Raji (cell line): ENCODE measurements around the gene CLSTN2.

Experiments
- POLR2A ChIP-seq: IDR thresholded peaks from 2 replicates; pipeline ENCODE4 v1.6.1; 2011; ENCODE audit warnings: low read depth, low read length, control low read depth; ENCODE audit not compliant: insufficient read depth

CLSTN2 gene

DNA sequence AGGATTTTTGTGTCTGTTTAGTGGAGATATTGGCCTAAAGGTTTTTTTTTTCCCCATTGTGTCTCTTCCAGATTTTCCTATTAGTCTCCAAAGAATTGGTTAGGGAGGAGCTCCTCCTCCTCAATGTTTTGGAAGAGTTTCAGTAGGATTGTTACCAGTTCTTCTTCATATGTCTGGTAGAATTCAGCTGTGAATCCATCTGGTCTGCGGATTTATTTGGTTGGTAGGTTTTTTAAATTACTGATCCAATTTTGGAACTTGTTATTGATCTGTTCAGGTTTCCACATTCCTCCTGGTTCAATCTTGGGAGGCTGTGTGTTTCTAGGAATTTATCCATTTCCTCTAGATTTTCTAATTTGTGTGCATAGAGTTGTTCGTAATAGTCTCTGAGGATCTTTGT, 222.2 kb downstream of the CLSTN2 start:
- no peak for TF ChIP-seq POLR2A

DNA sequence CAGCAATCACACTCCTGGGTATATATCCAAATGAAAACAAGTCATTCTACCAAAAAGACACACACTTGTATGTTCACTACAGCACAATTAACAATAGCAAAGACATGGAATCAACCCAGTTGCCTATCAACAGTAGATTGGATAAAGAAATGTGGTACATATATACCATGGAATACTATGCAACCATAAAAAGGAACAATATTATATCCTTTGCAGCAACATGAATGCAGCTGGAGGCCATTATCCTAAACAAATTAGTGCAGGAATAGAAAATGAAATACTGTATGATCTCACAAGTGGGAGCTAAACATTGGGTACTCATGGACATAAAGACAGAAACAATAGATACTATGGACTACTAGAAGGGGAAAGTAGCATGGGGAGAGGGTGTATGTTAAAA, 224.7 kb downstream of the CLSTN2 start:
- no peak for TF ChIP-seq POLR2A

- no peak for TF ChIP-seq POLR2A
Observed at GRCh38 chr3:140160553-140160952, 225.6 kb downstream of the CLSTN2 start.

- TF ChIP-seq POLR2A: no peak
Observed at GRCh38 chr3:140162551-140162950, 227.6 kb downstream of the CLSTN2 start.

DNA sequence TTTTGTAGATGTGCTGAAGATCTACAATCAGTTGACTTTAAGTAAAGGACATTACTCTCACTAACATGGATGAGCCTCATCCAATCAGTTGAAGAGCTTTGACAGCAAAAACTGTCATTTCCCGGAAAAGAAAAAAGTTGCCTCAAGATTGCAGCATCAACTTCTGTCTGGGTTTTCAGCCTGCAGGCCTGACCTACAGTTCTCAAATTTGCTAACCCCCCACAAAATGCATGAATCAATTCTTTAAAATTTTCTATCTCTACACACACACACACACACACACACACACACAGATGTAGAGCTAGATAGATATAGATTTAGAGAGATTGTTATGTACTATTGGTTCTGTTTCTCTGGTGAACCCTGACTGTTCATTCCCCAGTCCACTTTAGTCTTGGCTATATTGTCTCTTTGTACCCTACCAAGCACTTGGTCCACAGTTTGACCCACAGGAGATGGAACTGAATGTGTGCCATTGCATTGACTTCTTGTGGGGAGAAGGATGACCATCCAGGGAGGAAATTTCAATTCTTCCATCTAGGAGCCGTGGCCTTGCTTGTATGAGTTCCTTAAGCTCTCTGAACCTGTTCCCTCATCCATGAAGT, 228.3 kb downstream of the CLSTN2 start:
- no peak for TF ChIP-seq POLR2A

GRCh38 chr3:140164156-140164555, 229.2 kb downstream of the CLSTN2 start:
- TF ChIP-seq POLR2A: no peak

GRCh38 chr3:140164922-140165590, 230.1 kb downstream of the CLSTN2 start:
- no peak for TF ChIP-seq POLR2A

DNA sequence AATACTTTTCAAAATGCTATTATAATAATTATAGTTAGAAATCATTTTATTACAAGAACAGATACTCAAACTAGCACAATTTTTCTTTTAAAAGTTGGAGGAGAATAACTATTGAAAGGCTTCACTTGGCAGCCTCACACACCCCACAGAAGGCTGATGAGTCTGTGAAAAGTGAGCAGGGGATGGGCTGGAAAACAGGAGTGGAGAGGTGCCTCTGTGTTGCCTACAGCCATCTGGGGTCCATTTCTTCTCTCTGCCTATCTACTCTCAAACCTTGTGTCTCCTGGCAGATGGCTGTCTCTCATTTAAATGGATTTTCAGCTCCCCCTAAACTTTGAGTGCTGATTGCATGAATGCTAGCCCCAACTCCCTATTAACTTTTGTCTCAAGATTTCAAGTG, 230.8 kb downstream of the CLSTN2 start:
- TF ChIP-seq POLR2A: no peak

DNA sequence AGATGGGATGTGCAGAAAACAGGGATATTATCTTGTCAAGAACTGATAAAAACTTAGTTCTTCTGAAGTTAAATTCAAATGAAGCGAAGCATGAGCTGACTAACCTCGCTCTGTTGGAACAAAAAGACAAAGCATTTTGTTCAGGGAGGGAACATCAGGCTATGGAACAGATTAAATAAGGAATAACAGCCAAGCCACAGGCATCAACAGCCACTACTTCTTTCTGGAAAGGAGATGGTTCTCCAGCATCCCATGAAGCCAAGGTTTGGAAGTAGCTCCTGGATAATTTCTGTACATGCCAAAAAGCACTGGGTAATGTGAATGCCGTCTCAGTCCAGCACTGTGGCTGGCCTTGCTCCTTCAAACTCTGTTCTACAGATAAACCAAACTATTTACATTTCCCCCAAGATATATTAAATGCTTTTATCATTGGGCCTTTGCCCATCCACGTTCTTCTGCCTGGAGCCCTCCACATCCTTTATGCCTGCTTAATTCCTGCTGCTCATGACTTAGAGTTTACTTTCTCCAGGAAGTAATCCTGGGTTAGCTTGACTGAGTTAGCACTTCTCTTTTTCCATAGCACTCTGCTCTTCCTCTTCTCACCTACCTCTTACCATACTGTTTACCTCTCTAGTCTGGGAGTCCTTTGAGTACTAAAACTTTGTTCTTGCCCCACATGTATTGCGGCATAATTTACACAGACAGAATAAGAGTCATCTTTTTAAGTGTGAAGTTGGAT, 232.0 kb downstream of the CLSTN2 start:
- TF ChIP-seq POLR2A: no peak

DNA sequence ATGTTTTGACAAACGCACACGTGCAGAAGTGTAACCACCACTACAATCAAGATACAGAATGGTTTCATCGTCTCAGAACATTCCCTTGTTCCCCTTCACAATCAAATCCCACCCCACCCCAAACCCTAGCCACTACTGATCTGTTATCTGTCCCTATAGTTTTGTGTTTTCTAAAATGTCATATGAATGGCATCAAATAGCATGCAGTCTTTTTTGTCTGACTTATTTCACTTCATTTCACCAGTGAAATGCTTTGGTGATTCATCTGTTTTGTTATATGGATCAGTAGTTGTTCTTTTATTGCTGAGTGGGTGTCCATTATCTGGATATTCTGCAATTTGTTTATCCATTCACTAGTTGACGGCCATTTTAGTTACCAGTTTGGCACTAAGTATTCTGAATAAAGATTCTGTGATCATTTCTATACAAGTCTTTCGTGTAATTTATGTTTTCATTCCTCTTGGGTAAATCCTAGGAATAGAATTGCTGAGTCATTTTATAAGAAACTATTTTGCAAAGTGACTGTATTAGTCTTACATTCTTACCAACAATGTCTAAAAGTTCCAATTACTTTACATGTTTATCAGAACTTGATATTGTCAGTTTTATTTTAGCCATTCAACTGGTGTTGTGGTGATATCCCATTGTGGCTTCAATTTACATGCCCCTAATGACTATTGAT, 232.8 kb downstream of the CLSTN2 start:
- no peak for TF ChIP-seq POLR2A

DNA sequence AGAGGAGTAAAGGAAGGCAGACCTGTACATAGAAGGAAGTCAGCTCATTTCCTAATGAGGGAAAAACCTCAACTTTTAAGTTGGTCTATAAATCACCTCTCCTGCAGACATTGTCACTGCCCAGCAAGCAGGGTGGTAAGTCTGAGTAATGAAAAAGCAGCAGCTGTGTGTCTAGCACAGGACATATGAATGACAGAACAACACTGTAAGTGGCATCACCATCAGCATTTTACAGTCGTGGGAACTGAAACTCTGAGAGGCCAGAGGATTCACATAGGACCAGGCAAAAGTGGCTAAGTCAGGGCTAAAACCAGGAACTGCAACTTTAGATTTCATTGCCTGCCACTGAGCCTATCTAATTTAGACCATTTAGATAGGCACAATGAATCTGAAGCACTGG, 235.6 kb downstream of the CLSTN2 start:
- no peak for TF ChIP-seq POLR2A

GRCh38 chr3:140176526-140176925, 241.5 kb downstream of the CLSTN2 start:
- TF ChIP-seq POLR2A: no peak

- no peak for TF ChIP-seq POLR2A
Observed at GRCh38 chr3:140177943-140178342, 243.0 kb downstream of the CLSTN2 start.

GRCh38 chr3:140178482-140178881, 243.5 kb downstream of the CLSTN2 start:
- no peak for TF ChIP-seq POLR2A

DNA sequence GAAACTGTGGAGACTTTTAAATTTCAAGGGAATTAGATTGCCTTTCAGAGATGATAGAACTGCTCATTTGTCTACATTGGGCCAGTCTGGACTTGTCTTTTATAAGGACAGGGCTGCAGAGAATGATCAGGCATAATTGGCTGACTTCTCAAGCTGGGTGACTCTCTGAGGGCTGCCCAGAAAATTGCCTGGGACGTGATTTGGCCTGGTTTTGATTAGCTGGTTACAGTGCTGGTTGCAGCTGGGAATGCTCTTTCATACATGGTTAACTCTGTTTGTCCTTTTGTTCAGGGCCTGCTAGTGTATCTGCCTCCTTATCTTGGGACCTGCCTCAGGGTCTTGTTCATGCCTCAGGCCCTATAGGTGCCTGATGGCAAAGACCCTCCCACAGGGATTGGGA, 245.6 kb downstream of the CLSTN2 start:
- TF ChIP-seq POLR2A: no peak

- no peak for TF ChIP-seq POLR2A
Observed at GRCh38 chr3:140185375-140185774, 250.4 kb downstream of the CLSTN2 start.

GRCh38 chr3:140186421-140186920, 251.5 kb downstream of the CLSTN2 start:
- no peak for TF ChIP-seq POLR2A
